HepG2 (cell line): Measurements from ENCODE around the gene TRDMT1.

Source experiments
- CTCF ChIP-seq: sonication (generic); formaldehyde crosslinking; IDR thresholded peaks from 2 replicates; pipeline ENCODE4 v1.5.0; 2020; ENCODE audit warnings: mild to moderate bottlenecking, missing genetic modification reagents, moderate library complexity
- HNF4A ChIP-seq: sonication (generic); formaldehyde crosslinking; IDR thresholded peaks from 2 replicates; pipeline ENCODE4 v1.4.0; 2020; ENCODE audit warnings: missing genetic modification reagents
- SP1 ChIP-seq, 2 experiments: fragments of 450-650 bp in 1 of 2; sonication (generic) in 1 of 2; formaldehyde crosslinking in 1 of 2; IDR thresholded peaks; 2 replicates each; pipeline versions ENCODE4 v1.4.0 to v1.6.1; 2016 to 2020; ENCODE audit warnings: missing genetic modification reagents in 1 of 2
- TEAD2 ChIP-seq: sonication (generic); formaldehyde crosslinking; IDR thresholded peaks from 2 replicates; pipeline ENCODE4 v1.9.0; 2021; ENCODE audit warnings: missing genetic modification reagents
- ZBTB3 ChIP-seq: sonication (generic); formaldehyde crosslinking; IDR thresholded peaks from 2 replicates; pipeline ENCODE4 v1.4.0; 2020; ENCODE audit warnings: low read depth, mild to moderate bottlenecking, moderate library complexity, missing genetic modification reagents, borderline replicate concordance
- ZNF121 ChIP-seq: sonication (generic); formaldehyde crosslinking; IDR thresholded peaks from 2 replicates; pipeline ENCODE4 v1.5.0; 2020; ENCODE audit warnings: mild to moderate bottlenecking, missing genetic modification reagents
- ZNF24 ChIP-seq: fragments of 450-650 bp; IDR thresholded peaks from 2 replicates; pipeline ENCODE4 v1.6.1; 2017; ENCODE audit warnings: antibody characterized with exemption, mild to moderate bottlenecking
- ZNF513 ChIP-seq: sonication (generic); formaldehyde crosslinking; conservative IDR thresholded peaks from 2 replicates; pipeline ENCODE4 v1.5.0; 2020; ENCODE audit warnings: missing genetic modification reagents
- ZSCAN29 ChIP-seq: sonication (generic); formaldehyde crosslinking; conservative IDR thresholded peaks from 2 replicates; pipeline ENCODE4 v1.4.0; 2020; ENCODE audit warnings: mild to moderate bottlenecking, missing genetic modification reagents

- TF ChIP-seq HNF4A (CRISPR knock-in tag) (no peak), SP1 (IDR thresholded peaks at IDR 0.05) (no peak), SP1 (CRISPR knock-in tag; IDR thresholded peaks at IDR 0.05) (no peak), ZNF121 (no peak), ZSCAN29 (CRISPR knock-in tag) (no peak), CTCF (no peak), TEAD2 (CRISPR knock-in tag) (no peak), ZBTB3 (CRISPR knock-in tag) (no peak), ZNF24 (no peak), ZNF513 (CRISPR knock-in tag) (no peak)
Measured at GRCh38 chr10:17154116-17154515, 47.4 kb downstream of the TRDMT1 start.
